Stimulated activated CD4-positive, alpha-beta T cell treated with anti-CD3 and anti-CD28 coated beads, TNF-alpha, amount 100 ng/mL, for 1 hour (primary cell): Measurements from ENCODE around the gene CDKN3.
"Not testable (repeated sequence)": the region's sequence is repeated elsewhere in the genome, so short reads cannot be mapped to it uniquely, and the experiment has no call there.

Experiments
- DNase-seq, 3 donors: peaks; one replicate each; pipeline ENCODE4 v3.0.0-alpha.2; 2020; ENCODE audit warnings: low read depth in 3 of 3, low spot score in 1 of 3

CDKN3 gene

DNA sequence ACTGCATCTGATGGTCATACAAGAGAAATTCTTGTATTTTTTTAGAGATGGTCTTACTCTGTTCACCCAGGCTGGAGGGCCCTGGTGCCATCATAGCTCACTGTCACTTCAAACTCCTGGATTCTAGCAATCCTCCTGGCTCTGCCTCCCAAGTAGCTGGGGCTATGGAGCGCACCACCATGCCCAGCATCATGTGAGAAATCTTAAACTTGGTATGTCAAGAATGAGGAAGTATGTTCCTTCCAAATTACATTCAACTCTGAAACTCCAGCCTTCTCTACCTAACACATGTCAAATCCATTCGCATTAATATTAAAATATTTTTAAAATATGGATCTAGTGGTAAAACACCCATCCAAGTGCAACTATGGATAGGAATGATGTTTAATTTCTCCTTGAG lies 27.5 kb upstream of the CDKN3 start:
- DNase-seq: no peak

GRCh38 chr14:54370323-54371198 lies 26.2 kb upstream of the CDKN3 start:
- DNase-seq: no peak

DNA sequence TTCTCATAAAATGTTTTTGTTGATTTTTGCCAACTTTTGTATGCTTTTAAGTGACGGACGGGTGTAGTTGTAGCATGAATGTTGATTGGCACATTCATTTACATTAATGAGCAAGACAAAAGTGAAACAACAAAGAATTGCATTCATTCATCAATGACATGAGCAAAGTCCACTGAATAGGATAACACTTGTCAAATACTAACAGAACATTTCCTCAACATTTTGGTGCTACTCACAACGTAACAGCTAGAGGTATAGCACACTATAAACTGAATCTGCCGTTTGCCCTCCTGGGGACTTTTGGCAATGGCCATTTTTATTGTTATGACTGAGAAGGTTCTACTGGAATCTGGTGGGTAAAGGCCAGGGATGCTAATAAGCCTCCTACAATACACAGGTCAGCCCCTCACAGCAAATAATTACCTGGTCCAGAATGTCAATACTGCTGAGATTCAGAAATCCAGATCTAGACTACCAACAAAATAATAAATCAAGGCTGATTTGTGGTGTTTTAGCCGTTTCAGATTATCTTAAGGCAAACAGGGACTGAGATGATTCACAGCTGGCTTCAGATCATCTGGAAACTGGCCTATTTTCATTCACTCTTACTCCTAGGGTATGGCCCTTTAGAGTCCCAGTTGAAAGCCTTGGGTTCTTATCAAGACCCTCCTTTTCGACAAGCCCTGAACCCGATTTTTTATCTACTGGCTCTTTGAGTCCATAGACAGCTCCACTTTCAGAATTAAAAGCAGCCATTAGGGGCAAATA lies 22.5 kb upstream of the CDKN3 start:
- no peak for DNase-seq

- DNase-seq: no peak
These were observed 19.3 kb upstream of the CDKN3 start for GRCh38 chr14:54377501-54377900.

- DNase-seq: not testable (repeated sequence)
These were observed 17.9 kb upstream of the CDKN3 start for GRCh38 chr14:54378893-54379292.

GRCh38 chr14:54380558-54380957 lies 16.2 kb upstream of the CDKN3 start:
- DNase-seq: not testable (repeated sequence)

DNA sequence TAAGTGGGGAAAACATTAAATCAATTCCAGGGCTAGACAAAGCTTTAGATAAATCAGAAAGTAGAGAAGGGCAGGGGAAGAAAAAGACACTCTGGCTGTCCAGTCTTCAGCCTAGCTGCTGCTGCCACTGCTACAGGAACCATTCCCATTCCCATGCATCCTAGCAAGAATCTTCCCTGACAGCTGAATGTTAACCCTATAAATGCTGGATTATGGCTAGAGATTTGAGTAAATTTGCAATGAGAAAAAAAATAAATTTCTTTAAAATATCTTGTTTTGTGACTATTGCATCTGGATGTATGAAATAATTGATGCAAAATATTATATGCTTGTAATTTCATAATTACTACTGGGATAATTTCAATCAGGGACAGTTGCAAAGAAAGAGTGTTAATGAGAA lies 15.0 kb upstream of the CDKN3 start:
- DNase-seq: no peak

- DNase-seq: no peak
These were observed 13.0 kb upstream of the CDKN3 start for GRCh38 chr14:54383835-54384234.

GRCh38 chr14:54385556-54385955 lies 11.3 kb upstream of the CDKN3 start:
- DNase-seq: no peak

DNA sequence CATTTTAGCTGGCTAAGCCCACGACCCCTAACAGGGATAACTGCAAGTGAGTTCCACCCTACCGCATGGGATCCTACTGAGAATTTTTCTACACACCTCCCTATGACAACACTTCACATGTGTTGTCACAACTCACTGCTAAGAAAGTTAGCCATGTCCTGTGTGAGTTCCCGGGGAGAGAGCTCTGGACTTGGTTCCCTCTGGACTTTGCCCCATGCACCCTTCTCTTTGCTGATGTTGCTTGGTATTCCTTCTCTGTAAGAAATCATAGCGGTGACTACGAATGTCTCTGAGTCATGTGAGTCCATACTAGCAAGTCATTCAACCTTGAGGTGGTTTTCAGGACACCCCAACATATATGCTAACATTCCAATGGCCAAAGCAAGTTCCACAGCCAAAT lies 9.5 kb upstream of the CDKN3 start:
- no peak for DNase-seq

- no peak for DNase-seq
These were observed 4.5 kb upstream of the CDKN3 start for GRCh38 chr14:54392131-54392859.

GRCh38 chr14:54392986-54393884 lies 3.6 kb upstream of the CDKN3 start:
- not testable (repeated sequence) for DNase-seq

GRCh38 chr14:54394596-54394995 lies 2.2 kb upstream of the CDKN3 start:
- no peak for DNase-seq

GRCh38 chr14:54395284-54395683 lies 1.5 kb upstream of the CDKN3 start:
- DNase-seq: no peak

- no peak for DNase-seq
These were observed 1.1 kb upstream of the CDKN3 start for GRCh38 chr14:54395716-54396115.

DNA sequence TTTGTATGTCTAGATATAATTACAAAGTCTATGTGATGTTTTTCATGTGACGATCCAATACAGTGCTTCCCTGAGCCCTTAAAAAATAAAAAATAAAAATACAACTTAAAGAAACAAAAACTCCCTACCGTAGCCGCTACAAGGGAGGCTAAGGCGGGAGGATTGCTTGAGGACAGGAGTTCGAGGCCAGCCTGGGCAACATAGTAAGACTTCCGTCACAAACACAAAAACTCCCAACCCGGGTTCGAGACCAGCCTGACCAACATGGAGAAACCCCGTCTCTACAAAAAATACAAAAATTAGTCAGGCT lies 669 bp upstream of the CDKN3 start:
- no peak for DNase-seq

GRCh38 chr14:54399560-54399959 lies 2.8 kb downstream of the CDKN3 start:
- DNase-seq: no peak

DNA sequence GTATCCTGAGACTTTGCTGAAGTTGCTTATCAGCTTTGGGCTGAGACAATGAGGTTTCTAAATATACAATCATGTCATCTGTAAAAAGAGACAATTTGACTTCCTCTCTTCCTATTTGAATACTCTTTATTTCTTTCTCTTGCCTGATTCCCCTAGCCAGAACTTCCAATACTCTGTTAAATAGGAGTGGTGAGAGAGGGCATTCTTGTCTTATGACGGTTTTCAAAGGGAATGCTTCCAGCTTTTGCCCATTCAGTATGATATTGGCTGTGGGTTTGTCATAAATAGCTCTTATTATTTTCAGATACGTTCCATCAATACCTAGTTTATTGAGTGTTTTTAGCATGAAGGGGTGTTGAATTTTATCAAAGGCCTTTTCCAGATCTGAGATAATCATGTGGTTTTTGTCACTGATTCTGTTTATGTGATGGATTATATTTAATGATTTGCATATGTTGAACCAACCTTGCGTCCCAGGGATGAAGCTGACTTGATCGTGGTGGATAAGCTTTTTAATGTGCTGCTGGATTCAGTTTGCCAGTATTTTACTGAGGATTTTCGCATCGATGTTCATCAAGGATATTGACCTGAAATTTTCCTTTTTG lies 6.7 kb downstream of the CDKN3 start:
- not testable (repeated sequence) for DNase-seq

DNA sequence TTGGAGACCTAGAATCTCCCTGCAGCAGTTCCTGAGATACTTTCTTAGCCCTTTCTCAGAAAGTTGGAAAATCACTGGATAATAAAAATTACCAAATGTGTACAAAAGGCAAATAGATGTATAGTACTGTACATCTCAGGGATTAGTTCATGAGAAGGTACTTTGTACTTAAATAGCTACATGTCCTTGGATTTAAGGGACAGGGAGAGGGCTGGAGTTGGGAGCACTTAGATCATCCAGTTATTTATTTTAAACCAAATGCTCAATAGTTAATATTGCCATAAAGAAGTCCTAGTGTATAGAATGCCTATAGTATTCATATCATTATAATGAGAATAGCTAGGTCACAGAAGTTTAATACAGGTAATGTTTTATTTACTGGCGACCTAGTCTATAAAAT lies 13.4 kb downstream of the CDKN3 start:
- no peak for DNase-seq

DNA sequence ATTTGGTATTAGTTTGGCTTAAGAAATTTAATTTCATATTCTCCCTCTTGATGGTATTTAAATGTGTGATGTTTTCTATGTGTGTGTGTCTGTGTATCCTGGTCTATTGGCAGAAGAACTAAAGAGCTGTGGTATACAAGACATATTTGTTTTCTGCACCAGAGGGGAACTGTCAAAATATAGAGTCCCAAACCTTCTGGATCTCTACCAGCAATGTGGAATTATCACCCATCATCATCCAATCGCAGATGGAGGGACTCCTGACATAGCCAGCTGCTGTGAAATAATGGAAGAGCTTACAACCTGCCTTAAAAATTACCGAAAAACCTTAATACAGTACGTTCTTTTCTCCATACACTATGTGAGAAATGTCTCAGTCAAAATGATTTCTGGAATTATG lies 14.6 kb downstream of the CDKN3 start:
- DNase-seq: no peak
